PC-9 (cell line): ENCODE measurements around the gene SYDE1.

Experiments
- CTCF ChIP-seq: fragments of 200-600 bp; sonication (generic); conservative IDR thresholded peaks from 2 replicates; pipeline ENCODE4 v1.6.1; 2017; ENCODE audit warnings: mixed run types, antibody characterized with exemption, mild to moderate bottlenecking, moderate library complexity
- EZH2 ChIP-seq: fragments of 200-600 bp; sonication (generic); IDR thresholded peaks from 2 replicates; pipeline ENCODE4 v1.8.0; 2017; ENCODE audit warnings: antibody characterized with exemption, low read depth

- TF ChIP-seq CTCF (no peak), EZH2 (no peak)
These were observed 2.8 kb upstream of the SYDE1 start for GRCh38 chr19:15104411-15104810.
